Measurements from ENCODE around the gene TESK1.
"Not testable (repeated sequence)": the region's sequence is repeated elsewhere in the genome, so short reads cannot be mapped to it uniquely, and the experiment has no call there.

Gene TESK1

GRCh38 chr9:35635730-35636129, 30.7 kb downstream of the TESK1 start:
- no peak overlapping the region for H3K4me3 ChIP-seq (ENCODE audit: low read depth, low read length)
- TF ChIP-seq, protein P1, sequence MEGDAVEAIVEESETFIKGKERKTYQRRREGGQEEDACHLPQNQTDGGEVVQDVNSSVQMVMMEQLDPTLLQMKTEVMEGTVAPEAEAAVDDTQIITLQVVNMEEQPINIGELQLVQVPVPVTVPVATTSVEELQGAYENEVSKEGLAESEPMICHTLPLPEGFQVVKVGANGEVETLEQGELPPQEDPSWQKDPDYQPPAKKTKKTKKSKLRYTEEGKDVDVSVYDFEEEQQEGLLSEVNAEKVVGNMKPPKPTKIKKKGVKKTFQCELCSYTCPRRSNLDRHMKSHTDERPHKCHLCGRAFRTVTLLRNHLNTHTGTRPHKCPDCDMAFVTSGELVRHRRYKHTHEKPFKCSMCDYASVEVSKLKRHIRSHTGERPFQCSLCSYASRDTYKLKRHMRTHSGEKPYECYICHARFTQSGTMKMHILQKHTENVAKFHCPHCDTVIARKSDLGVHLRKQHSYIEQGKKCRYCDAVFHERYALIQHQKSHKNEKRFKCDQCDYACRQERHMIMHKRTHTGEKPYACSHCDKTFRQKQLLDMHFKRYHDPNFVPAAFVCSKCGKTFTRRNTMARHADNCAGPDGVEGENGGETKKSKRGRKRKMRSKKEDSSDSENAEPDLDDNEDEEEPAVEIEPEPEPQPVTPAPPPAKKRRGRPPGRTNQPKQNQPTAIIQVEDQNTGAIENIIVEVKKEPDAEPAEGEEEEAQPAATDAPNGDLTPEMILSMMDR (conservative IDR thresholded peaks at IDR 0.05; ENCODE audit: low read depth, low read length), result no peak
- no peak for DNase-seq (ENCODE audit: low read depth)

GRCh38 chr9:35636135-35636876, 31.2 kb downstream of the TESK1 start:
- TF ChIP-seq, protein P1 (conservative IDR thresholded peaks at IDR 0.05; ENCODE audit: low read depth, low read length), result no peak
- no peak overlapping the region for H3K4me3 ChIP-seq (ENCODE audit: low read depth, low read length)
- no peak for DNase-seq (ENCODE audit: low read depth)

DNA sequence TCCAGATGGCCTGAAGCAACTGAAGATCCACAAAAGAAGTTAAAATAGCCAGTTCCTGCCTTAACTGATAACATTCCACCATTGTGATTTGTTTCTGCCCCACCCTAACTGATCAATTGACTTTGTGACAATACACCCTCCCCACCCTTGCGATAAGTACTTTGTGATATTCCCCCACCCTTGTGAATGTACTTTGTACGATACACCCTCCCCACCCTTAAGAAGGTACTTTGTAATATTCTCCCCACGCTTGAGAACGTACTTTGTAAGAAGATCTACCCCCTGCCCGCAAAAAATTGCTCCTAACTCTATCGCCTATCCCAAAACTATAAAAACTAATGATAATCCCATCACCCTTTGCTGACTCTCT, 31.8 kb downstream of the TESK1 start:
- not testable (repeated sequence) for H3K4me3 ChIP-seq (ENCODE audit: low read depth, low read length); DNase-seq (ENCODE audit: low read depth)

DNA sequence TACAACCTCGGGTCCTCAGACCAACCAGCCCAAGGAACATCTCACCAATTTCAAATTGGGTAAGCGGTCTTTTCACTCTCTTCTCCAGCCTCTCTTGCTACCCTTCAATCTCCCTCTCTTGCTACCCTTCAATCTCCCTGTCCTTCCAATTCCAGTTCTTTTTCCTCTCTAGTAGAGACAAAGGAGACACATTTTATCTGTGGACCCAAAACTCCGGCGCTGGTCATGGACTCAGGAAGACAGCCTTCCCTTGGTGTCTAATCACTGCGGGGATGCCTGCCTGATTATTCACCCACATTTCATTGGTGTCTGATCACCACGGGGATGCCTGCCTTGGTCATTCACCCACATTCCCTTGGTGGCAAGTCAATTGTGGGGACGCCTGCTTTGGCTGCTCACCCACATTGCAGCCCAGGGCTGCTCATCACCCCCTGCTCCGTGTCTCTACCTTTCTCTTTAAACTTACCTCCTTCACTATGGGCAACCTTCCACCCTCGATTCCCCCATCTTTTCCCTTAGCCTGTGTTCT, 32.4 kb downstream of the TESK1 start:
- not testable (repeated sequence) for H3K4me3 ChIP-seq (ENCODE audit: low read depth, low read length); DNase-seq (ENCODE audit: low read depth)

DNA sequence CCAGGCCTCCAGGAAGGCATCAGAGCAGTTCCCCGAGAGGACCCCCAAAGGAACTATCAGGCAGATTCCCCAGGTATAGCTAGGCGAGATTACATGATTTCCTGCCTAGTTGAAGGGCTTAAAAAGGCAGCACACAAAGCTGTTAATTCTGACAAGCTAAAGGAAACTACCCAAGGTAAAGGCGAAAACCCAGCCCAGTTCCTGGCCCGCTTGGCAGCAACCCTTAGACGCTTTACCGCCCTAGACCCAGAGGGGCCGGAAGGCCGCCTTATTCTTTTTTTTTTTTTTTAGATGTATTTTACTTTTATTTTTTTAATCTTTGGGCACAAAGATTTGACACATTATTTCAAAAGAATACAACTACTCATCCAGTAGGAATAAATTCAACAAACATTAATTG, 33.7 kb downstream of the TESK1 start:
- not testable (repeated sequence) for H3K4me3 ChIP-seq (ENCODE audit: low read depth, low read length); DNase-seq (ENCODE audit: low read depth)

- not testable (repeated sequence) for H3K4me3 ChIP-seq (ENCODE audit: low read depth, low read length); DNase-seq (ENCODE audit: low read depth)
Measured at GRCh38 chr9:35639225-35639624, 34.2 kb downstream of the TESK1 start.

DNA sequence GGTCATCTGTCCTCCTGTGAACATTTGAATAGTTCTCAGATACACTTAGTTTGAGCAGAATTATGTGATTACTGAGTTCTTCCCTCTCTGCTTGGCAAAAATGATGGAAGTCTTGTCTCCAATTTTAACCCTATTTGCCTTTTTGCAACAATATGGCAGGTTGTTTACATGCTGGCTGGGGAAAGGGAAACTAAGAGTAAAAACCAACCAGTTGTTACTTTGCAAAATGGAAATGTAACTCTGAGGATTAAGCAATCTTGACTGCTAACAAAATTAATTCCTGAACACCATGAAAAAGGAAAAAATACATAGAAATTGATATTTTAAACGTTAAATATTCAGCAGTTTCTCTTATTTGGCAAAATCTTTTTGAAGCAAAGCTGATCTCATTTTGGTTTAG, 34.6 kb downstream of the TESK1 start:
- no peak overlapping the region for H3K4me3 ChIP-seq (ENCODE audit: low read depth, low read length)

DNA sequence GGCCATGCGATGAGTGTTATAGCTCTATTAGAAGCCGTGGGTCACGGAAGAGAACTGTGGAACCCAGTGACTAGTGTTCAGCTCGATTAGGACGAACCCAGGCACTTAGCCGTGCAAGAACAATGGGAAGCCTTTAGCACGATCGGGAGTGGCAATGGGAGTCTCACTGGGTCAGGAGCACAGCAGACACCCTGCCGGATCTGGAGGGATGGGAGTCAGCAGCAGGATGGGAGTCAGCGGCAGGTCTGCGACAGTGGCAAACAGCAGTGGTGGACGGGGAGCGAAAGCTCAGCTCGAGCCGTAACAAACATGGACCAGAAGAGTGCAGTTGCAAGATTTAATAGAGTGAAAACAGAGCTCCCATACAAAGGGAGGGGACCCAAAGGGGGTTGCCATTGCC, 35.4 kb downstream of the TESK1 start:
- not testable (repeated sequence) for DNase-seq (ENCODE audit: low read depth)

More for the DNA sequence above, 34.6 kb downstream of the TESK1 start:
- TF ChIP-seq, protein P1 (conservative IDR thresholded peaks at IDR 0.05; ENCODE audit: low read depth, low read length), result no peak
- DNase-seq (ENCODE audit: low read depth), result no peak

GRCh38 chr9:35641478-35641877, 36.4 kb downstream of the TESK1 start:
- H3K4me3 ChIP-seq (ENCODE audit: low read depth, low read length); DNase-seq (ENCODE audit: low read depth): not testable (repeated sequence)

More for the DNA sequence above, 35.4 kb downstream of the TESK1 start:
- not testable (repeated sequence) for H3K4me3 ChIP-seq (ENCODE audit: low read depth, low read length)

DNA sequence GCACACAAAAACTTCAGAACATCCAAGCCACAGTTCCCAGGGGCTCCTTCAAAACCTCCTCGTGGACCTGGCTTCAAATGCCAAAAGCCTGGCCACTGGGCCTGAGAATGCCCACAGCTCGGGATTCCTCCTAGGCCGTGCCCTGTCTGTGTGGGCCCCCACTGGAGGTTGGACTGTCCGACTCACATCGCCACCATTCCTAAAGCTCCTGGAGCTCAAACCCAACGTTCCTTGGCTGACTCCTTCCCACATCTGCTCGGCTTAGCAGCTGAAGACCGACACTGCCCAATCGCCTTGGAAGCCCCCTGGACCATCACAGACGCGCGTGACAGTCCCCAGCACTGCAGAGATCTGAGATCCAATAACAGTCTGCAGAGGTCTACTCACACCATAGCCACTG, 38.0 kb downstream of the TESK1 start:
- no peak for DNase-seq (ENCODE audit: low read depth)
- H3K4me3 ChIP-seq (ENCODE audit: low read depth, low read length), result no peak overlapping the region
- TF ChIP-seq, protein P1 (conservative IDR thresholded peaks at IDR 0.05; ENCODE audit: low read depth, low read length), result no peak

DNA sequence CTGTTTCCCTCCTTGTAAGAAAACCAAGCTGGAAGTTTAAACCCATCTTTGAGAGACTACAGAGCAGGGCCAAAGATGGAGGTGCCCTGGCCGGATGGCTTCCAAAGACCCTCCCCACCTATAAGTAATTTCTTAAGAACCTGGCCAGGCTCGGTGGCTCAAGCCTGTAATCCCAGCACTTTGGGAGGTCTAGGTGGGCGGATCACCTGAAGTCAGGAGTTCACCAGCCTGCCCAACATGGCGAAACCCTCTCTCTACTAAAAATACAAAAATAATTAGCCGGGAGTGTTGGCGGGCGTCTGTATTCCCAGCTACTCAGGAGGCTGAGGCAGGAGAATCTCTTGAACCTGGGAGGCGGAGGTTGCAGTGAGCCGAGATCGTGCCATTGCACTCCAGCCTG, 40.7 kb downstream of the TESK1 start:
- H3K4me3 ChIP-seq (ENCODE audit: low read depth, low read length), result peak overlapping the region; percentile 79
- DNase-seq (ENCODE audit: low read depth), result not testable (repeated sequence)

Data from choroid plexus epithelial cell (primary cell).